ENCODE results near the gene LONRF2. TPM values are rescaled to one million over a fixed set of nuclear protein-coding genes. Genes with fewer than 3 reads are reported as not detected.

Gene LONRF2
- total RNA-seq, 1 experiment from 2014 or later, result 1.6 TPM

DNA sequence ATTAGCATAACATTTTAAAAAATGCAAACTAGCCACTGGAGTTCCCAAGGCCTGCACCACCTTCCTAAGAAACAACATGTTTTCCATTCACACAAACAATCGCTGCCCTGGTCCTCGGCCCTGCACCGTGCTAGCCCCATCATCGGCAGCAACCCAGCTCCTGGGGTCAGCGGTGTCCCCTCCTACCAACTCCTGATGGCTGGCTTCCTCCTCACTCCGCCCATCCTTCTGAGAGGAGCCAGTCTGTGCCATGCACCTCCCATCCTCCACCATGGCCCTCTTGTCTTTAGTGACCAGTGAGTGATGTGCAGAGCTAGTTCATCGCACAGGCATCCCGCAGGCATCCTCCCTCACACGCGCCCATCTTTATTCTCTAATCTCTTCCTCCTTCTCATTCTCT lies 81.9 kb downstream of the LONRF2 start:
- POLR2A ChIA-PET, result no interaction called here
- Histone ChIP-seq H3K4me1 (ENCODE audit: control insufficient read depth in 1 of 2, insufficient read depth in 2 of 2, low read length in 2 of 2) (no peaks in the 10 kb centered on the region), H3K4me3 (replicated peaks in 1 of 2; ENCODE audit: low read depth in 1 of 2, low read length in 2 of 2) (no peak overlapping the region), H4K20me1 (ENCODE audit: insufficient read depth) (no peaks in the 10 kb centered on the region), H3K9me2 (ENCODE audit: insufficient read depth) (no peaks in the 10 kb centered on the region), H3K36me3 (ENCODE audit: control insufficient read depth in 1 of 2, insufficient read depth in 2 of 2, low read length in 2 of 2) (no peaks in the 10 kb centered on the region), H2AFZ (ENCODE audit: low read depth, low read length, poor library complexity, severe bottlenecking) (no peak overlapping the region), H3K79me2 (ENCODE audit: insufficient read depth, low read length) (no peaks in the 10 kb centered on the region), H3K9ac (ENCODE audit: low read length) (no peak overlapping the region), H3K9me3 (ENCODE audit: control insufficient read depth in 1 of 2, insufficient read depth in 1 of 2, low read depth in 1 of 2, low read length in 2 of 2) (no peaks in the 10 kb centered on the region), H3K27me3 (ENCODE audit: insufficient read depth, low read length) (peaks cover 4% of the 10 kb centered on the region; the same call in 1 of the 2 replicates), H3K27ac (ENCODE audit: low read depth, low read length) (no peak overlapping the region), H3K4me2 (ENCODE audit: low read length) (no peak overlapping the region)
- TF ChIP-seq SP1 (IDR thresholded peaks at IDR 0.05; ENCODE audit: low read depth) (no peak), YY1 (IDR thresholded peaks at IDR 0.05; ENCODE audit: extremely low read depth, insufficient replicate concordance, low read depth, low read length) (no peak), SRF (IDR thresholded peaks at IDR 0.05; ENCODE audit: low read depth) (no peak)
- DNase-seq (ENCODE audit: low read depth, low spot score) (no peak), ATAC-seq (no peak)
- RAD21 ChIA-PET (ENCODE audit: low non-redundant PET in 1 of 2, low total read pairs in 2 of 2, uncharacterized antibody in 2 of 2, unreplicated experiment in 2 of 2), result no interaction called here
- CTCF ChIA-PET, result interaction anchor here (2.4 kb wide), 1 partner anchor 421 kb away, joined by 7 read pairs; no protein-coding TSS in a partner anchor
- no TSS peak for BruUV-seq (replicated peaks)
- intact Hi-C loops (cut with micrococcal nuclease), result loop anchor here (5.0 kb wide), 1 partner anchor 63 kb away; no protein-coding TSS in a partner anchor

GRCh38 chr2:100239486-100240210 lies 82.7 kb downstream of the LONRF2 start:
- CTCF ChIA-PET, result interaction anchor here (1.1 to 2.4 kb wide), 2 partner anchors 420 to 680 kb away, joined by 3 to 7 read pairs; no protein-coding TSS in a partner anchor
- POLR2A ChIA-PET, result no interaction called here
- Histone ChIP-seq H3K9me3 (ENCODE audit: control insufficient read depth in 1 of 2, insufficient read depth in 1 of 2, low read depth in 1 of 2, low read length in 2 of 2) (no peaks in the 10 kb centered on the region), H3K27ac (ENCODE audit: low read depth, low read length) (no peak overlapping the region), H2AFZ (ENCODE audit: low read depth, low read length, poor library complexity, severe bottlenecking) (no peak overlapping the region), H3K27me3 (ENCODE audit: insufficient read depth, low read length) (peaks cover 4% of the 10 kb centered on the region; the same call in 1 of the 2 replicates), H3K79me2 (ENCODE audit: insufficient read depth, low read length) (no peaks in the 10 kb centered on the region), H3K4me3 (replicated peaks in 1 of 2; ENCODE audit: low read depth in 1 of 2, low read length in 2 of 2) (no peak overlapping the region), H3K36me3 (ENCODE audit: control insufficient read depth in 1 of 2, insufficient read depth in 2 of 2, low read length in 2 of 2) (no peaks in the 10 kb centered on the region), H3K4me1 (ENCODE audit: control insufficient read depth in 1 of 2, insufficient read depth in 2 of 2, low read length in 2 of 2) (no peaks in the 10 kb centered on the region), H3K4me2 (ENCODE audit: low read length) (no peak overlapping the region), H3K9ac (ENCODE audit: low read length) (no peak overlapping the region), H3K9me2 (ENCODE audit: insufficient read depth) (no peaks in the 10 kb centered on the region), H4K20me1 (ENCODE audit: insufficient read depth) (no peaks in the 10 kb centered on the region)
- intact Hi-C loops (cut with micrococcal nuclease), result loop anchor here (5.0 kb wide), 1 partner anchor 62 kb away; no protein-coding TSS in a partner anchor
- ATAC-seq (no peak), DNase-seq (ENCODE audit: low read depth, low spot score) (no peak)
- RAD21 ChIA-PET (ENCODE audit: low non-redundant PET in 1 of 2, low total read pairs in 2 of 2, uncharacterized antibody in 2 of 2, unreplicated experiment in 2 of 2), result no interaction called here
- BruUV-seq (replicated peaks), result no TSS peak
- TF ChIP-seq SIN3A (IDR thresholded peaks at IDR 0.05; ENCODE audit: low read depth) (no peak), EZH2phosphoT487 (IDR thresholded peaks at IDR 0.05; ENCODE audit: borderline replicate concordance) (no peak), ELF1 (IDR thresholded peaks at IDR 0.05; ENCODE audit: borderline replicate concordance, low read depth) (no peak), ZNF274 (IDR thresholded peaks at IDR 0.05; ENCODE audit: low read depth, low read length) (no peak), POLR2A (IDR thresholded peaks at IDR 0.05; ENCODE audit: borderline replicate concordance, extremely low read depth, insufficient read depth, insufficient read length) (no peak), POLR2AphosphoS5 (IDR thresholded peaks at IDR 0.05; ENCODE audit: low read depth, low read length) (no peak), ATF3 (IDR thresholded peaks at IDR 0.05) (no peak), CTCF (IDR thresholded peaks at IDR 0.05 in 2 of 3, conservative IDR thresholded peaks at IDR 0.05 in 1 of 3; ENCODE audit: borderline replicate concordance in 1 of 3, insufficient read depth in 1 of 3, low read depth in 2 of 3, low read length in 2 of 3) (no peak), TCF7L2 (IDR thresholded peaks at IDR 0.05; ENCODE audit: borderline replicate concordance, extremely low read depth, insufficient read depth, insufficient read length) (no peak), YY1 (IDR thresholded peaks at IDR 0.05; ENCODE audit: extremely low read depth, insufficient replicate concordance, low read depth, low read length) (no peak)
- TF ChIP-seq, protein P1, sequence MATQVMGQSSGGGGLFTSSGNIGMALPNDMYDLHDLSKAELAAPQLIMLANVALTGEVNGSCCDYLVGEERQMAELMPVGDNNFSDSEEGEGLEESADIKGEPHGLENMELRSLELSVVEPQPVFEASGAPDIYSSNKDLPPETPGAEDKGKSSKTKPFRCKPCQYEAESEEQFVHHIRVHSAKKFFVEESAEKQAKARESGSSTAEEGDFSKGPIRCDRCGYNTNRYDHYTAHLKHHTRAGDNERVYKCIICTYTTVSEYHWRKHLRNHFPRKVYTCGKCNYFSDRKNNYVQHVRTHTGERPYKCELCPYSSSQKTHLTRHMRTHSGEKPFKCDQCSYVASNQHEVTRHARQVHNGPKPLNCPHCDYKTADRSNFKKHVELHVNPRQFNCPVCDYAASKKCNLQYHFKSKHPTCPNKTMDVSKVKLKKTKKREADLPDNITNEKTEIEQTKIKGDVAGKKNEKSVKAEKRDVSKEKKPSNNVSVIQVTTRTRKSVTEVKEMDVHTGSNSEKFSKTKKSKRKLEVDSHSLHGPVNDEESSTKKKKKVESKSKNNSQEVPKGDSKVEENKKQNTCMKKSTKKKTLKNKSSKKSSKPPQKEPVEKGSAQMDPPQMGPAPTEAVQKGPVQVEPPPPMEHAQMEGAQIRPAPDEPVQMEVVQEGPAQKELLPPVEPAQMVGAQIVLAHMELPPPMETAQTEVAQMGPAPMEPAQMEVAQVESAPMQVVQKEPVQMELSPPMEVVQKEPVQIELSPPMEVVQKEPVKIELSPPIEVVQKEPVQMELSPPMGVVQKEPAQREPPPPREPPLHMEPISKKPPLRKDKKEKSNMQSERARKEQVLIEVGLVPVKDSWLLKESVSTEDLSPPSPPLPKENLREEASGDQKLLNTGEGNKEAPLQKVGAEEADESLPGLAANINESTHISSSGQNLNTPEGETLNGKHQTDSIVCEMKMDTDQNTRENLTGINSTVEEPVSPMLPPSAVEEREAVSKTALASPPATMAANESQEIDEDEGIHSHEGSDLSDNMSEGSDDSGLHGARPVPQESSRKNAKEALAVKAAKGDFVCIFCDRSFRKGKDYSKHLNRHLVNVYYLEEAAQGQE (IDR thresholded peaks at IDR 0.05; ENCODE audit: low read depth), result no peak

All from HCT116 (cell line).